ENCODE data around the gene ORC4.

ORC4 gene

DNA sequence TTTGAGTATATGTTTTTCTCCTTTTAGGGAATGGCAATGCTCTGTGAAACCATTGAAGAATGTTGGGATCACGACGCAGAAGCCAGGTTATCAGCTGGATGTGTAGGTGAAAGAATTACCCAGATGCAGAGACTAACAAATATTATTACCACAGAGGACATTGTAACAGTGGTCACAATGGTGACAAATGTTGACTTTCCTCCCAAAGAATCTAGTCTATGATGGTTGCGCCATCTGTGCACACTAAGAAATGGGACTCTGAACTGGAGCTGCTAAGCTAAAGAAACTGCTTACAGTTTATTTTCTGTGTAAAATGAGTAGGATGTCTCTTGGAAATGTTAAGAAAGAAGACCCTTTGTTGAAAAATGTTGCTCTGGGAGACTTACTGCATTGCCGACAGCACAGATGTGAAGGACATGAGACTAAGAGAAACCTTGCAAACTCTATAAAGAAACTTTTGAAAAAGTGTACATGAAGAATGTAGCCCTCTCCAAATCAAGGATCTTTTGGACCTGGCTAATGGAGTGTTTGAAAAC, 93.4 kb downstream of the ORC4 start:
- DNase-seq, result no peak

DNA sequence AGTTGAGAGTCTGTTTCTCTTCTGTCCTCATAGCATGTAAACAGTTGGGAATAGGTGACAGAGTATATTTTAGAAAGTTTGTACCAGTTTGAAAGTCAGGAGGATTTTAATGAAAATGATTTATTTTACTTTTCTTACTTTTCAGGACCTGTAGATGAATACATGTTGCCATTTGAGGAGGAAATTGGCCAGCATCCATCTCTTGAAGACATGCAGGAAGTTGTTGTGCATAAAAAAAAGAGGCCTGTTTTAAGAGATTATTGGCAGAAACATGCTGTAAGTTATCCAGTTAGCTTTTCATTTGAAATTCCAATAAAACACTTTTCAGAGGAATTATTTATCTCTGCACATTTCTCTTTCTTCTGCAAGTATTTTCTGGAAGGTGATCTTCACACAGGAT, 94.7 kb downstream of the ORC4 start:
- DNase-seq, result no peak

DNA sequence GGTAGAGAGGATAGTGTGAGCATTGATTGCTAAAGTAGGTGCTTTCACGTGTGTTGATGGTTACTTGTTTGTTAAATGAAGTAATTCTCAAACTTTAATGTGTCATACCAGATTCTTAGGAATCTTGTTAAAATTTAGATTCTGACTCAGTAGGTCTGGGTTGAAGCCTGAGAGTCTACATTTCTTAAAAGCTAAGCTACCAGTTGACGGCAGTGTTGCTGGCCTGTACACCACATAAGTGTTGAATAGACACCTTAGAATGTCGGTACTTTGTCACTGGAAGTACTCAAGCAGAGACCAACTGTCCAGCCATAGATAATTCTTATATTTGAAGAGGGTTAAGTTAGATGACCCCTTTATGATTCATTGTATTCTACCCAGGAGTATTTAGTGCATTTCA, 95.9 kb downstream of the ORC4 start:
- no peak for DNase-seq

DNA sequence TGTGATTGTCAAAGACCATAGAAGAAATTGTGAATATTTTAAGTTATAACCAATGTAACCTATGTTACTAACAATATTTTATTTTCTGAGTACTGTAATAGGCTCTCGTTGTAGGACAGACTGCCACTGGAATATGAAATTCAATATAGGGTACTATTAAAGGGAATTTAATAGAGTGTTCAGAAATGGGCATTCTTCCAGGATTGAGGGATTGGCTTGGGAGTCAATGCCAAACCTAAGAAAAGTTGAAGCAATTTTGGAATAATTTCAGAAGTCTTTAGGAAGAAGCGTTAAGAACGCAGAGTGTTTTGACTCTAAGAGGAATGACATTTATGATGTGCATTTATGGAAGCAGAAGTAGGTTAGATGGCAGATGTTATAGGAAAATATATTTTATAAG, 96.7 kb downstream of the ORC4 start:
- DNase-seq, result no peak

DNA sequence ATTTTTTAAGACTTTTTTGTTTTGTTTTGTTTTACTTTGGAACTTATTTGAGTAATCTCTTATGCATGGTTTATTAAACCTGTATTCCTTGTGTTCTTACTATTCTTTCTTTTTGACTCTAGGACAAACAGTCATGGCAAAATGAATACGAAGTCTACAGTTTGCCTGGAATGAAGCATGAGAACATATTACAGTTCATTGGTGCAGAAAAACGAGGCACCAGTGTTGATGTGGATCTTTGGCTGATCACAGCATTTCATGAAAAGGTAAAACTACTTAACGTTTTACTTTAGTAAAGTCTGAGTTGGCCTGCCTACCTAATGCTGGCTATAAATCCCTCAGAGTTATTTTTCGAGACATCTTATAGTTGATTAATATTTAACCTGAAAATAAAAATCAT, 103.4 kb downstream of the ORC4 start:
- DNase-seq, result no peak

DNA sequence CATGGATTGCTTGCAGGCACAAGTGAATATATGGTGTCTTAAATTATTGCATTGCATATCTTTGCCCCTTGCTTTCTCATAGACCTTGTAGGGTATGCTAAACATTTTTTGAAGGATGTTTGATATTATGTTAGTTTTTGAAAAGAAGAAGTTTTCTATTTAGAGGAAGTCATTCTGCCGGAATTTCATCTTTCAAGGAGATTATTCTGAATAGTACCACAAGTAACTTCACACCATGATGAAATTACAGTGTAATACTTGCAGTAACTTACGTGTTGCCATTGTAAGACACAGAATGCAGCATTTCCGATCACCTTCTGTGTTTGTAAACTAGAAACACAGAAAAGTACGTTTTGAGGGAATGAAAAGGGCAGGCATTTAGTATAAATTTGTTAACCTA, 103.8 kb downstream of the ORC4 start:
- no peak for DNase-seq

DNA sequence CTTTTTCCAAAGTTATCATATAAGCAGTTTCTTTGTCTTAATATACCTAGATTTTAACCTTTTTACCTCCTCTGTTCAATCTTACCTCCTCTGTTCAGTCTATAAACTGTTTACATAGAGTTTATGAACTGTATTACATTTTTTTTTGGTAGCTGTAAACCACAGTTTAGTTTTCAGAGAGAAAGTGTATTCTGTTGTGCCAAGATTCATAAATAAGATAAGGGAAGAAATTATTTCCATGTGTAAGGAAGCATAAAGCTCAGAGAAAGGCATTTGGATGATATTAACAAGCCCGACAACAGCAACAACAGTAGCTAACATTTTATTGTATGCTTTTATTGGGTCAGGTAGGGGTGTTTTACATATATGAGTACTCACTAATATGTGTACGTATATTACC, 104.5 kb downstream of the ORC4 start:
- DNase-seq, result no peak

DNA sequence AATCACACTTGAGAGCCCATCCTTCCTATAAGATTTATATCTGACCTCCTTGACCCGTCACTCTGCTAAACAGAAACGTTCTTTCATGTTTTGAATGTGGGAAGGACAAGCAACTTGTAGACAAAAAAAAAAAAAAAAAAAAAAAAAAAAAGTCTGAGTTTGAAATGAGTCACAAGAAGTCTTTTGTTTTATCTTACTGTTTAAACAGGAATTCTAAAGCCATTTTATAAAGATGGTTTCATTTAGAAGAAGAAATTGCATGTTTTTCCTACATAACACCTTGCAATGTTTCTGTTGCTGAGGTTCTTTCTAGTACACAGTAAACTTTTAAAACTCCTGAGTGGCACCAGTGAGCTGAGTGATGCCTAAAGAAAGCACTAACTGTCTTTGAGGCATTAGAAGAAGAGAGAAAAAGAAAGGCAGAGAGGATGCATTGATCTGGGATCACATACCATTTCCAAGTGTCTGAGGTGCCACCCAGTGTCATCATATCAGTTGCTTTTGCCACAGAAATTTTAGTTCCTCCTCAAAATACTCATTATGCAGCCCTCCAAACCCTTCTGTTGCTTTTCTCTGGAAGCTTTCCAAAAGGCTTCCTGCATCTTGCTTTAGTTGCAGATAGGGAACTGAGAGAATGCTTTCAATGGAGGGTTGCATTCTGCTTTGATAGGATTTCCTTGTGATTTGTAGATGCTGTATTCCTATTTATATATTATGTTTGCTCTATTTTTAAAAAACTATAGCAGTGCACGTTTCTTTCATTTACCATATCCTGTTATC, 106.6 kb downstream of the ORC4 start:
- DNase-seq, result no peak

DNA sequence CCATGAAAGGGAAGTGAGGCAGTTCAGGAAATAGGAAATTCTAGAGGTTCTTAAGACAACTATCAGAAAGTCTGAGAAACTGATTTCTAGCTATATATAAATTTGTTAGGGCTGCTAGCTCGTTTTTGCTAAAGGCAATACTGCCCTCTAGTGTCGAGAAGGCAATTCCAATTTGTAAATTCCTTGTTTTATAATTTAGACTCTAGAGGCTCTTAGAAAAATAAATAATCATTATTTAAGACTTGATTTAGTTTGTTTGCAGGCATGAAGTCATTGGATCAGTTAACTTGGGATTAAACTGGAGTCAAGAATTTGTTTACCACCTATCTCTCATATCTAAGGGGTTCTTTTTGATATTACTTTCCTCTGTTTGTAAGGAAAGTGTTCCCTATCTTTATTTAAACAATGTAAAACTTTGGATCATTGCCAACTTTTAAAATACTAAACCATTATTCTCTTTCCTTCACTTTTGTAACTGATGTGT, 109.5 kb downstream of the ORC4 start:
- peak; percentile 67 for DNase-seq

DNA sequence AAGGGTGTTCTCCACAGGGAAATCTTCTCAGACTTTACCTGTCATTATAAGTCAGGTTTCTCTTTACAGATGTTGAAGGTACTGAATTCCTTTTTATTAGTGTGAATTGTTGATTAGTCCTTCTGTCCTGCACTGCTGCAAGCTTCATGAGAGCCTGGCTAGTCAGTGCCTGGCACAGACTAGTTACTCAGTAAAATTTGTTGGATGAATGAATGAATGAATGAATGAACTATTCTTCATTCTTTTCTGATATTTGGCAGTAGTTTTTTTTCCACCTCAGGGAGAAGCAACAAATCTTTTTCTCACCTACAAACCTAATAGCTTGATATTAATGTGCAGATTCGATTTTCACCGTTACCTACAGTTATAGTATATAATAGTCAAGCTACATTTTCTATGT, 111.4 kb downstream of the ORC4 start:
- DNase-seq, result no peak

DNA sequence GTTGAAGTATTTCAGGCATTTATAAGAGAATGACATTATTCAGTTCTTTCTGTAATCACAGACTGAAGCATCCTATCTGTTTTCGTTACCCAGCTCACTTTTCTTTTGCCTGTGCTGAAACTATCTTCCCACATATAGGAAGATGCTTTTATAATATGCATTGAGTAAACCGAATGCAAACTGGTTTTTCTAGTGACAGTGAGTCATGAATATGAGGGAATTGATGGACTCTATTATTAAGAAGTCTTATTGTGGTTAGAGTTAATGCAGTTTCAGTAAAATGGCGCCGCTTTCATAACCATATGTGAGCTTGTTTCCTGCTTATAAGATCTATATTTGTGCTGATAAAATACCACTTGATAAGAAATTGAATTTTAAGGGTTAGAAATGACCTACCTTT, 116.5 kb downstream of the ORC4 start:
- no peak for DNase-seq

DNA sequence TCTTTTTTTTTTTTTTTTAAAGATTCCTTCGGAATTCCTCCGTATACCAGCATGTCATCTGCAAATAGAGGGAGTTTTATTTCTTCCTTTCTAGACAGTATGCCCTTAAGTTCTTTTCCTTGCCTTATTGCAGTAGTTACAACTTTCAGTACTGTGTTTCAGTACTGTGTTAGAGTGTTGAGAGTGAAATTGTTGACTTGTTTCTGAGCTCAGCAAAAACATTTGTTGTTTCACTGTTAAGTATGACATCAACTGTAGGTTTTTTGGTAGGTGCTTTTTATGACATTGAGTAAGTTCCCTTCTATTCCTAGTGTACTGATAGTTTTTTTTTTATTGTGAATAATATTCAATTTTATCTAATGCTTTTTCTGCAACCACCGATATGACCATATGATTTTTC, 131.9 kb downstream of the ORC4 start:
- no peak for DNase-seq

DNA sequence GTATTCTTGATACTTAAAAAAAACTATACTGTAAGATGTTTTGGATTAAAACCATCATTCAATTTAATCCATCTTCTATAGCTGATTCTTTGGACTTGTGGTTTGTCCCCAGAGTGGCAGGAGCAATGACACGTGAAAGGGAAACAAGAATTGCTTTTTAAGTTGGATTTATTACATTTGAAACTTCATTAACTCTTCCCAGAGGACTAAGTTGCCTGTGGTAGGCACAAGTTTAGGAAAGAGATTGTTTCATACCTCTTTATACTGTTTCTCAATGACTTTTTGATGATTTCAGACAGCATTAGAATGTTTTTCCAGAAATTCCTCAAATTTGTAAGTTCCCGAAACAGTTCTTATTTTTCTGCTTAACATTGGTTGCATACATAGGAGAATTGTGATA, 134.4 kb downstream of the ORC4 start:
- no peak for DNase-seq

DNA sequence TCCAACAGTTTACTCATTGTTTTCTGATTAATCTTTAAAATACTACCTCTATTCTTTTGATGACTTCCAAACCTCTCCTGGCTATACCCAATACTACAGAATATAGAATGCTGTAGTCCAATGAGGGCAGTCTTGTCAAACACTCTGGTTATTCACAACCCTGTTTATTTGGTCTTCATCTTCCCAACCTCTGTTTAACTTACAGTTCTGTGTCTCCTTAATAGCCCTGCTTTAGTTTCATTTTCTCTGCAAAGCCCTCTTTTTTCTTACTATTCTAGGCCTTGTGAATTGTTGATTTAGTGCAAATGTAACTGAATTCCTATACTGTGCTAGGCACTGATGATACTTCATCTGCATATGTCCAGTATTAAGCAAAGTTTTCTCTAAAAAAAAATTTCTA, 135.7 kb downstream of the ORC4 start:
- no peak for DNase-seq

DNA sequence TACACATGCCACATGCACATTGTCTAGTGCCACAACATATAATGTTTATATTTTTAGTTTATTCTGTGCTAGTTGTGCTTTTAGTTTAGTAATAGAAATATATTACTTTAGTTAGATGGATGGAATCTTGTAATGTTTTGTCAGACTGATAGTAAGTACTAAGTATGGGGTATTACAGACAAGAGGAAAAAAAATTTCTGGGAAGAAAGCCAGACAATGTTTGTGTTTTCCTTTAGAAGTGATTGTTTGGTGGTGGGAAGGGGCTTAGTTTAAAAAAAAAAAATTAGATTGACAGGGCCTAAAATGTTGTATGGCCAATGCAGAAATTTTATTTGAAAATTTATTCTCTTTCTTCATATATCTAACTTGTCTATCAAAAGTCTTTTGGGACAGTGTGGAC, 137.9 kb downstream of the ORC4 start:
- no peak for DNase-seq

All from HCEC 1CT (cell line).